Activated gamma-delta T cell (primary cell): ENCODE data around the gene HS1BP3.

Source experiments
- DNase-seq: peaks from one replicate; lab custom pipeline; 2025; lab: John Stamatoyannopoulos, UW

The HS1BP3 gene

GRCh38 chr2:20599861-20600461 is 50.9 kb downstream of the HS1BP3 start:
- no peak for DNase-seq

- no peak for DNase-seq
Observed at GRCh38 chr2:20599001-20599600, 51.8 kb downstream of the HS1BP3 start.

GRCh38 chr2:20597860-20598183 is 53.1 kb downstream of the HS1BP3 start:
- no peak for DNase-seq

- no peak for DNase-seq
Observed at GRCh38 chr2:20596973-20597859, 53.7 kb downstream of the HS1BP3 start.

- DNase-seq = no peak
Observed at GRCh38 chr2:20596193-20596972, 54.5 kb downstream of the HS1BP3 start.

GRCh38 chr2:20595439-20596192 is 55.3 kb downstream of the HS1BP3 start:
- DNase-seq = no peak

GRCh38 chr2:20594957-20595356 is 55.9 kb downstream of the HS1BP3 start:
- no peak for DNase-seq

- no peak for DNase-seq
Observed at GRCh38 chr2:20594048-20594750, 56.7 kb downstream of the HS1BP3 start.

- DNase-seq = no peak
Observed at GRCh38 chr2:20593072-20594034, 57.5 kb downstream of the HS1BP3 start.

- DNase-seq = no peak
Observed at GRCh38 chr2:20592106-20593071, 58.5 kb downstream of the HS1BP3 start.

GRCh38 chr2:20590704-20591515 is 60.0 kb downstream of the HS1BP3 start:
- DNase-seq = no peak

- no peak for DNase-seq
Observed at GRCh38 chr2:20589975-20590703, 60.8 kb downstream of the HS1BP3 start.

GRCh38 chr2:20588918-20589871 is 61.7 kb downstream of the HS1BP3 start:
- DNase-seq = no peak

- DNase-seq = no peak
Observed at GRCh38 chr2:20585710-20586594, 64.9 kb downstream of the HS1BP3 start.

- DNase-seq = no peak
Observed at GRCh38 chr2:20585359-20585709, 65.6 kb downstream of the HS1BP3 start.
